Fibroblast of gingiva (primary cell): ENCODE results near the gene LAIR1.
"Not testable (repeated sequence)": the region's sequence is repeated elsewhere in the genome, so short reads cannot be mapped to it uniquely, and the experiment has no call there.

Experiments
- DNase-seq: peaks from one replicate; pipeline ENCODE4 v3.0.0-alpha.2; 2011; ENCODE audit warnings: low read depth

LAIR1 gene

GRCh38 chr19:54376610-54377285, 12.0 kb upstream of the LAIR1 start:
- no peak for DNase-seq

- not testable (repeated sequence) for DNase-seq
Observed at GRCh38 chr19:54375181-54375938, 10.6 kb upstream of the LAIR1 start.

- DNase-seq, result no peak
Observed at GRCh38 chr19:54373781-54374631, 9.3 kb upstream of the LAIR1 start.

- DNase-seq, result not testable (repeated sequence)
Observed at GRCh38 chr19:54371453-54371852, 6.7 kb upstream of the LAIR1 start.

GRCh38 chr19:54370434-54370796, 5.7 kb upstream of the LAIR1 start:
- not testable (repeated sequence) for DNase-seq

GRCh38 chr19:54369688-54370433, 5.1 kb upstream of the LAIR1 start:
- not testable (repeated sequence) for DNase-seq

- DNase-seq, result no peak
Observed at GRCh38 chr19:54369082-54369687, 4.5 kb upstream of the LAIR1 start.

GRCh38 chr19:54366811-54367210, 2.1 kb upstream of the LAIR1 start:
- DNase-seq, result no peak

GRCh38 chr19:54365798-54366197, 1.1 kb upstream of the LAIR1 start:
- DNase-seq, result not testable (repeated sequence)

GRCh38 chr19:54361680-54362422, 2.9 kb downstream of the LAIR1 start:
- DNase-seq, result not testable (repeated sequence)

GRCh38 chr19:54359149-54359820, 5.4 kb downstream of the LAIR1 start:
- DNase-seq, result not testable (repeated sequence)

- no peak for DNase-seq
Observed at GRCh38 chr19:54357381-54357780, 7.3 kb downstream of the LAIR1 start.

- no peak for DNase-seq
Observed at GRCh38 chr19:54356444-54357056, 8.2 kb downstream of the LAIR1 start.

GRCh38 chr19:54355675-54356074, 9.1 kb downstream of the LAIR1 start:
- DNase-seq, result no peak

GRCh38 chr19:54354761-54355160, 10.0 kb downstream of the LAIR1 start:
- DNase-seq, result no peak

- DNase-seq, result no peak
Observed at GRCh38 chr19:54352546-54352945, 12.2 kb downstream of the LAIR1 start.

- DNase-seq, result no peak
Observed at GRCh38 chr19:54352041-54352440, 12.7 kb downstream of the LAIR1 start.

- DNase-seq, result no peak
Observed at GRCh38 chr19:54351474-54351873, 13.3 kb downstream of the LAIR1 start.

- no peak for DNase-seq
Observed at GRCh38 chr19:54345938-54346386, 18.8 kb downstream of the LAIR1 start.

GRCh38 chr19:54343868-54344267, 20.9 kb downstream of the LAIR1 start:
- DNase-seq, result no peak
